ENCODE measurements around the gene ERC2.

The ERC2 gene

GRCh38 chr3:55668359-55668758 lies 799.9 kb downstream of the ERC2 start:
- H3K9me3 ChIP-seq (ENCODE audit: control insufficient read depth in 1 of 2, low read length in 2 of 2), result no peaks in the 10 kb centered on the region
- no peak overlapping the region for H3K27ac ChIP-seq (ENCODE audit: low read depth, low read length)
- no peaks in the 10 kb centered on the region for H3K27me3 ChIP-seq (ENCODE audit: control insufficient read depth in 1 of 2, insufficient read depth in 2 of 2, low read length in 2 of 2)
- H3K4me1 ChIP-seq (ENCODE audit: control insufficient read depth in 1 of 2, insufficient read depth in 2 of 2, low read length in 2 of 2), result no peaks in the 10 kb centered on the region
- H3K36me3 ChIP-seq (ENCODE audit: control insufficient read depth in 1 of 2, insufficient read depth in 2 of 2, low read length in 2 of 2), result no peaks in the 10 kb centered on the region
- H3K9ac ChIP-seq (ENCODE audit: low read depth in 1 of 2, low read length in 2 of 2), result no peak overlapping the region
- no peak overlapping the region for H3K4me3 ChIP-seq (ENCODE audit: low read depth in 1 of 2, low read length in 2 of 2)

- Histone ChIP-seq H3K36me3 (ENCODE audit: control insufficient read depth in 1 of 2, insufficient read depth in 2 of 2, low read length in 2 of 2) (no peaks in the 10 kb centered on the region), H3K9me3 (ENCODE audit: control insufficient read depth in 1 of 2, low read length in 2 of 2) (no peaks in the 10 kb centered on the region), H3K27ac (ENCODE audit: low read depth, low read length) (no peak overlapping the region), H3K9ac (ENCODE audit: low read depth in 1 of 2, low read length in 2 of 2) (no peak overlapping the region), H3K4me1 (ENCODE audit: control insufficient read depth in 1 of 2, insufficient read depth in 2 of 2, low read length in 2 of 2) (no peaks in the 10 kb centered on the region), H3K27me3 (ENCODE audit: control insufficient read depth in 1 of 2, insufficient read depth in 2 of 2, low read length in 2 of 2) (no peaks in the 10 kb centered on the region), H3K4me3 (ENCODE audit: low read depth in 1 of 2, low read length in 2 of 2) (no peak overlapping the region)
Measured at GRCh38 chr3:55664387-55664786, 803.9 kb downstream of the ERC2 start.

- H3K9ac ChIP-seq (ENCODE audit: low read depth in 1 of 2, low read length in 2 of 2), result no peak overlapping the region
- no peaks in the 10 kb centered on the region for H3K36me3 ChIP-seq (ENCODE audit: control insufficient read depth in 1 of 2, insufficient read depth in 2 of 2, low read length in 2 of 2)
- H3K27ac ChIP-seq (ENCODE audit: low read depth, low read length), result no peak overlapping the region
- H3K9me3 ChIP-seq (ENCODE audit: control insufficient read depth in 1 of 2, low read length in 2 of 2), result no peaks in the 10 kb centered on the region
- no peaks in the 10 kb centered on the region for H3K27me3 ChIP-seq (ENCODE audit: control insufficient read depth in 1 of 2, insufficient read depth in 2 of 2, low read length in 2 of 2)
- no peaks in the 10 kb centered on the region for H3K4me1 ChIP-seq (ENCODE audit: control insufficient read depth in 1 of 2, insufficient read depth in 2 of 2, low read length in 2 of 2)
- no peak overlapping the region for H3K4me3 ChIP-seq (ENCODE audit: low read depth in 1 of 2, low read length in 2 of 2)
Measured at GRCh38 chr3:55662683-55663082, 805.6 kb downstream of the ERC2 start.

GRCh38 chr3:55661571-55661970 lies 806.7 kb downstream of the ERC2 start:
- Histone ChIP-seq H3K9me3 (ENCODE audit: control insufficient read depth in 1 of 2, low read length in 2 of 2) (no peaks in the 10 kb centered on the region), H3K27ac (ENCODE audit: low read depth, low read length) (no peak overlapping the region), H3K27me3 (ENCODE audit: control insufficient read depth in 1 of 2, insufficient read depth in 2 of 2, low read length in 2 of 2) (no peaks in the 10 kb centered on the region), H3K4me3 (ENCODE audit: low read depth in 1 of 2, low read length in 2 of 2) (no peak overlapping the region), H3K4me1 (ENCODE audit: control insufficient read depth in 1 of 2, insufficient read depth in 2 of 2, low read length in 2 of 2) (no peaks in the 10 kb centered on the region), H3K36me3 (ENCODE audit: control insufficient read depth in 1 of 2, insufficient read depth in 2 of 2, low read length in 2 of 2) (no peaks in the 10 kb centered on the region), H3K9ac (ENCODE audit: low read depth in 1 of 2, low read length in 2 of 2) (no peak overlapping the region)

- H3K27ac ChIP-seq (ENCODE audit: low read depth, low read length), result no peak overlapping the region
- no peaks in the 10 kb centered on the region for H3K36me3 ChIP-seq (ENCODE audit: control insufficient read depth in 1 of 2, insufficient read depth in 2 of 2, low read length in 2 of 2)
- H3K4me1 ChIP-seq (ENCODE audit: control insufficient read depth in 1 of 2, insufficient read depth in 2 of 2, low read length in 2 of 2), result no peaks in the 10 kb centered on the region
- H3K9me3 ChIP-seq (ENCODE audit: control insufficient read depth in 1 of 2, low read length in 2 of 2), result no peaks in the 10 kb centered on the region
- no peak overlapping the region for H3K9ac ChIP-seq (ENCODE audit: low read depth in 1 of 2, low read length in 2 of 2)
- no peak overlapping the region for H3K4me3 ChIP-seq (ENCODE audit: low read depth in 1 of 2, low read length in 2 of 2)
- H3K27me3 ChIP-seq (ENCODE audit: control insufficient read depth in 1 of 2, insufficient read depth in 2 of 2, low read length in 2 of 2), result no peaks in the 10 kb centered on the region
Measured at GRCh38 chr3:55661141-55661540, 807.1 kb downstream of the ERC2 start.

GRCh38 chr3:55660642-55661041 lies 807.6 kb downstream of the ERC2 start:
- H3K4me1 ChIP-seq (ENCODE audit: control insufficient read depth in 1 of 2, insufficient read depth in 2 of 2, low read length in 2 of 2), result no peaks in the 10 kb centered on the region

GRCh38 chr3:55659701-55660100 lies 808.6 kb downstream of the ERC2 start:
- H3K27me3 ChIP-seq (ENCODE audit: control insufficient read depth in 1 of 2, insufficient read depth in 2 of 2, low read length in 2 of 2), result no peaks in the 10 kb centered on the region
- no peaks in the 10 kb centered on the region for H3K4me1 ChIP-seq (ENCODE audit: control insufficient read depth in 1 of 2, insufficient read depth in 2 of 2, low read length in 2 of 2)
- no peak overlapping the region for H3K9ac ChIP-seq (ENCODE audit: low read depth in 1 of 2, low read length in 2 of 2)
- H3K9me3 ChIP-seq (ENCODE audit: control insufficient read depth in 1 of 2, low read length in 2 of 2), result no peaks in the 10 kb centered on the region
- H3K36me3 ChIP-seq (ENCODE audit: control insufficient read depth in 1 of 2, insufficient read depth in 2 of 2, low read length in 2 of 2), result no peaks in the 10 kb centered on the region
- H3K27ac ChIP-seq (ENCODE audit: low read depth, low read length), result no peak overlapping the region
- H3K4me3 ChIP-seq (ENCODE audit: low read depth in 1 of 2, low read length in 2 of 2), result no peak overlapping the region

More at GRCh38 chr3:55660642-55661041, 807.6 kb downstream of the ERC2 start:
- no peak overlapping the region for H3K4me3 ChIP-seq (ENCODE audit: low read depth in 1 of 2, low read length in 2 of 2)
- no peak overlapping the region for H3K27ac ChIP-seq (ENCODE audit: low read depth, low read length)
- H3K9me3 ChIP-seq (ENCODE audit: control insufficient read depth in 1 of 2, low read length in 2 of 2), result no peaks in the 10 kb centered on the region
- no peaks in the 10 kb centered on the region for H3K27me3 ChIP-seq (ENCODE audit: control insufficient read depth in 1 of 2, insufficient read depth in 2 of 2, low read length in 2 of 2)
- no peaks in the 10 kb centered on the region for H3K36me3 ChIP-seq (ENCODE audit: control insufficient read depth in 1 of 2, insufficient read depth in 2 of 2, low read length in 2 of 2)
- H3K9ac ChIP-seq (ENCODE audit: low read depth in 1 of 2, low read length in 2 of 2), result no peak overlapping the region

GRCh38 chr3:55658690-55659562 lies 809.3 kb downstream of the ERC2 start:
- Histone ChIP-seq H3K27me3 (ENCODE audit: control insufficient read depth in 1 of 2, insufficient read depth in 2 of 2, low read length in 2 of 2) (no peaks in the 10 kb centered on the region), H3K4me1 (ENCODE audit: control insufficient read depth in 1 of 2, insufficient read depth in 2 of 2, low read length in 2 of 2) (no peaks in the 10 kb centered on the region), H3K27ac (ENCODE audit: low read depth, low read length) (no peak overlapping the region), H3K4me3 (ENCODE audit: low read depth in 1 of 2, low read length in 2 of 2) (no peak overlapping the region), H3K9me3 (ENCODE audit: control insufficient read depth in 1 of 2, low read length in 2 of 2) (no peaks in the 10 kb centered on the region), H3K36me3 (ENCODE audit: control insufficient read depth in 1 of 2, insufficient read depth in 2 of 2, low read length in 2 of 2) (no peaks in the 10 kb centered on the region), H3K9ac (ENCODE audit: low read depth in 1 of 2, low read length in 2 of 2) (no peak overlapping the region)

GRCh38 chr3:55658270-55658669 lies 810.0 kb downstream of the ERC2 start:
- H3K9ac ChIP-seq (ENCODE audit: low read depth in 1 of 2, low read length in 2 of 2), result no peak overlapping the region

GRCh38 chr3:55655544-55655943 lies 812.7 kb downstream of the ERC2 start:
- H3K27me3 ChIP-seq (ENCODE audit: control insufficient read depth in 1 of 2, insufficient read depth in 2 of 2, low read length in 2 of 2), result no peaks in the 10 kb centered on the region
- no peak overlapping the region for H3K4me3 ChIP-seq (ENCODE audit: low read depth in 1 of 2, low read length in 2 of 2)
- H3K9me3 ChIP-seq (ENCODE audit: control insufficient read depth in 1 of 2, low read length in 2 of 2), result no peaks in the 10 kb centered on the region
- no peaks in the 10 kb centered on the region for H3K36me3 ChIP-seq (ENCODE audit: control insufficient read depth in 1 of 2, insufficient read depth in 2 of 2, low read length in 2 of 2)
- H3K27ac ChIP-seq (ENCODE audit: low read depth, low read length), result no peak overlapping the region
- H3K4me1 ChIP-seq (ENCODE audit: control insufficient read depth in 1 of 2, insufficient read depth in 2 of 2, low read length in 2 of 2), result no peaks in the 10 kb centered on the region
- H3K9ac ChIP-seq (ENCODE audit: low read depth in 1 of 2, low read length in 2 of 2), result no peak overlapping the region

More at GRCh38 chr3:55658270-55658669, 810.0 kb downstream of the ERC2 start:
- Histone ChIP-seq H3K36me3 (ENCODE audit: control insufficient read depth in 1 of 2, insufficient read depth in 2 of 2, low read length in 2 of 2) (no peaks in the 10 kb centered on the region), H3K4me1 (ENCODE audit: control insufficient read depth in 1 of 2, insufficient read depth in 2 of 2, low read length in 2 of 2) (no peaks in the 10 kb centered on the region), H3K27ac (ENCODE audit: low read depth, low read length) (no peak overlapping the region), H3K4me3 (ENCODE audit: low read depth in 1 of 2, low read length in 2 of 2) (no peak overlapping the region), H3K9me3 (ENCODE audit: control insufficient read depth in 1 of 2, low read length in 2 of 2) (no peaks in the 10 kb centered on the region), H3K27me3 (ENCODE audit: control insufficient read depth in 1 of 2, insufficient read depth in 2 of 2, low read length in 2 of 2) (no peaks in the 10 kb centered on the region)
